ENCODE data around the gene PRKN. TPM values are rescaled to one million over a fixed set of nuclear protein-coding genes. Genes with fewer than 3 reads are reported as not detected.
"Not testable (repeated sequence)": the region's sequence is repeated elsewhere in the genome, so short reads cannot be mapped to it uniquely, and the experiment has no call there.

The PRKN gene
- total RNA-seq, 1 donor from 2014 or later = 0.93 TPM

- no peak for DNase-seq (ENCODE audit: extremely low read depth, low read depth, low spot score)
Observed at GRCh38 chr6:161835500-161836215, 891.9 kb downstream of the PRKN start.

- DNase-seq (ENCODE audit: extremely low read depth, low read depth, low spot score) = no peak
Observed at GRCh38 chr6:161834426-161834825, 893.1 kb downstream of the PRKN start.

GRCh38 chr6:161833099-161833860 lies 894.3 kb downstream of the PRKN start:
- no peak for DNase-seq (ENCODE audit: extremely low read depth, low read depth, low spot score)

GRCh38 chr6:161832622-161833021 lies 894.9 kb downstream of the PRKN start:
- no peak for DNase-seq (ENCODE audit: extremely low read depth, low read depth, low spot score)

GRCh38 chr6:161830866-161831616 lies 896.5 kb downstream of the PRKN start:
- no peak for DNase-seq (ENCODE audit: extremely low read depth, low read depth, low spot score)

GRCh38 chr6:161829291-161829729 lies 898.3 kb downstream of the PRKN start:
- DNase-seq (ENCODE audit: extremely low read depth, low read depth, low spot score) = no peak

- DNase-seq (ENCODE audit: extremely low read depth, low read depth, low spot score) = no peak
Observed at GRCh38 chr6:161828355-161828754, 899.2 kb downstream of the PRKN start.

GRCh38 chr6:161826512-161826911 lies 901.1 kb downstream of the PRKN start:
- DNase-seq (ENCODE audit: extremely low read depth, low read depth, low spot score) = no peak

- DNase-seq (ENCODE audit: extremely low read depth, low read depth, low spot score) = not testable (repeated sequence)
Observed at GRCh38 chr6:161822204-161822603, 905.4 kb downstream of the PRKN start.

GRCh38 chr6:161817881-161818280 lies 909.7 kb downstream of the PRKN start:
- DNase-seq (ENCODE audit: extremely low read depth, low read depth, low spot score) = no peak

GRCh38 chr6:161815965-161816364 lies 911.6 kb downstream of the PRKN start:
- no peak for DNase-seq (ENCODE audit: extremely low read depth, low read depth, low spot score)

GRCh38 chr6:161813156-161813555 lies 914.4 kb downstream of the PRKN start:
- no peak for DNase-seq (ENCODE audit: extremely low read depth, low read depth, low spot score)

GRCh38 chr6:161809971-161810370 lies 917.6 kb downstream of the PRKN start:
- no peak for DNase-seq (ENCODE audit: extremely low read depth, low read depth, low spot score)

GRCh38 chr6:161804838-161805237 lies 922.7 kb downstream of the PRKN start:
- DNase-seq (ENCODE audit: extremely low read depth, low read depth, low spot score) = no peak

GRCh38 chr6:161803131-161803530 lies 924.4 kb downstream of the PRKN start:
- no peak for DNase-seq (ENCODE audit: extremely low read depth, low read depth, low spot score)

GRCh38 chr6:161802231-161802630 lies 925.3 kb downstream of the PRKN start:
- DNase-seq (ENCODE audit: extremely low read depth, low read depth, low spot score) = no peak

GRCh38 chr6:161798844-161799394 lies 928.6 kb downstream of the PRKN start:
- DNase-seq (ENCODE audit: extremely low read depth, low read depth, low spot score) = no peak

- DNase-seq (ENCODE audit: extremely low read depth, low read depth, low spot score) = no peak
Observed at GRCh38 chr6:161796681-161797080, 930.9 kb downstream of the PRKN start.

- no peak for DNase-seq (ENCODE audit: extremely low read depth, low read depth, low spot score)
Observed at GRCh38 chr6:161792851-161793493, 934.6 kb downstream of the PRKN start.

GRCh38 chr6:161788531-161788930 lies 939.0 kb downstream of the PRKN start:
- DNase-seq (ENCODE audit: extremely low read depth, low read depth, low spot score) = no peak

- DNase-seq (ENCODE audit: extremely low read depth, low read depth, low spot score) = no peak
Observed at GRCh38 chr6:161772176-161772575, 955.4 kb downstream of the PRKN start.

Measured in glomerular endothelial cell (primary cell).